Measurements from ENCODE around the gene DHRS4L2.

Gene DHRS4L2

GRCh38 chr14:24051176-24051788, 62.6 kb downstream of the DHRS4L2 start:
- Mint-ChIP-seq H3K4me3 (peak overlapping the region; percentile 83), H3K27me3 (ENCODE audit: low read depth, poor library complexity) (peaks cover 65% of the 10 kb centered on the region), H3K27ac (no peak overlapping the region), H3K9me3 (no peaks in the 10 kb centered on the region), H3K36me3 (ENCODE audit: low read depth) (no peaks in the 10 kb centered on the region), H3K4me1 (peaks cover 16% of the 10 kb centered on the region)
- DNase-seq: no peak
- no peak for TF ChIP-seq CTCF (IDR thresholded peaks at IDR 0.05)

GRCh38 chr14:24051789-24052655, 63.3 kb downstream of the DHRS4L2 start, which contains the start of gene CARMIL3:
Gene CARMIL3 (plus strand): TSS chr14:24052009. CDS start chr14:24052154, 145 bp downstream.
- Mint-ChIP-seq H3K4me1 (peaks cover 16% of the 10 kb centered on the region), H3K9me3 (no peaks in the 10 kb centered on the region), H3K27me3 (ENCODE audit: low read depth, poor library complexity) (peaks cover 67% of the 10 kb centered on the region), H3K4me3 (peak within 1 kb of the TSS; percentile 83), H3K36me3 (ENCODE audit: low read depth) (no peaks in the 10 kb centered on the region), H3K27ac (no peak within 1 kb of the TSS)
- peak; percentile 86 for DNase-seq
- no peak for TF ChIP-seq CTCF (IDR thresholded peaks at IDR 0.05)

- Mint-ChIP-seq H3K36me3 (ENCODE audit: low read depth) (no peaks in the 10 kb centered on the region), H3K4me3 (peak overlapping the region; percentile 76), H3K4me1 (peaks cover 20% of the 10 kb centered on the region), H3K27me3 (ENCODE audit: low read depth, poor library complexity) (peaks cover 61% of the 10 kb centered on the region), H3K27ac (no peak overlapping the region), H3K9me3 (no peaks in the 10 kb centered on the region)
- TF ChIP-seq CTCF (IDR thresholded peaks at IDR 0.05): no peak
- no peak for DNase-seq
Observed at GRCh38 chr14:24052656-24053547, 64.2 kb downstream of the DHRS4L2 start.

- Mint-ChIP-seq H3K4me3 (peak overlapping the region; percentile 76), H3K36me3 (ENCODE audit: low read depth) (no peaks in the 10 kb centered on the region)
Observed at GRCh38 chr14:24053548-24054323, 65.0 kb downstream of the DHRS4L2 start.

More at GRCh38 chr14:24053548-24054323, 65.0 kb downstream of the DHRS4L2 start:
- no peak for DNase-seq
- no peak for TF ChIP-seq CTCF (IDR thresholded peaks at IDR 0.05)
- H3K4me1 Mint-ChIP-seq: peaks cover 28% of the 10 kb centered on the region
- peaks cover 54% of the 10 kb centered on the region for H3K27me3 Mint-ChIP-seq (ENCODE audit: low read depth, poor library complexity)
- H3K9me3 Mint-ChIP-seq: no peaks in the 10 kb centered on the region
- no peak overlapping the region for H3K27ac Mint-ChIP-seq
